NCI-H128 (cell line): ENCODE results near the gene SH3RF3.
"Not testable (repeated sequence)": the region's sequence is repeated elsewhere in the genome, so short reads cannot be mapped to it uniquely, and the experiment has no call there.

ENCODE experiments used
- DNase-seq: peaks from one replicate; lab custom pipeline; 2025; ENCODE audit not compliant: unreplicated experiment; lab: John Stamatoyannopoulos, UW

The SH3RF3 gene

GRCh38 chr2:109128616-109129355 lies at the start of gene SH3RF3:
SH3RF3 (plus strand) TSS chr2:109129205.
- no peak for DNase-seq

GRCh38 chr2:109079590-109079989 lies 49.4 kb upstream of the SH3RF3 start:
- DNase-seq = no peak

GRCh38 chr2:109080109-109080508 lies 48.9 kb upstream of the SH3RF3 start:
- no peak for DNase-seq

DNA sequence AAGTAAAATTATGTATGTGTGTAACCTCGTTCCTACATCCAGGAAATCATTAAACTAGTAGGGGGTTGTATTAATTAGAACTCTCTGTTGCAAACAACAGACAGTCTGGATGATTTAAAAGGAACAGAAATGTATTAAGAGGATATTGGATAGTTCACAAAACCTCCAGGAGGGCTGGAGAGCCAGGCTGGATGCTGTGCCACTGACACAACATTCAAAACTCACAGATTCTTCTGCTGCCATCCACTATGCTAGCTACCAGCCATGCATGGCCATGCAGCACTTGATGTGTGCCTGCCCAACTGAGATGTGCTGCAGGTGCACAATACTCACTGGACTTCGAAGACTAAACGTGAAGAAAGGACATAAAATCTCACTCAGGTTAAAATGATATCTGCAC lies 48.2 kb upstream of the SH3RF3 start:
- DNase-seq = no peak

- no peak for DNase-seq
Measured at GRCh38 chr2:109081374-109081773, 47.6 kb upstream of the SH3RF3 start.

DNA sequence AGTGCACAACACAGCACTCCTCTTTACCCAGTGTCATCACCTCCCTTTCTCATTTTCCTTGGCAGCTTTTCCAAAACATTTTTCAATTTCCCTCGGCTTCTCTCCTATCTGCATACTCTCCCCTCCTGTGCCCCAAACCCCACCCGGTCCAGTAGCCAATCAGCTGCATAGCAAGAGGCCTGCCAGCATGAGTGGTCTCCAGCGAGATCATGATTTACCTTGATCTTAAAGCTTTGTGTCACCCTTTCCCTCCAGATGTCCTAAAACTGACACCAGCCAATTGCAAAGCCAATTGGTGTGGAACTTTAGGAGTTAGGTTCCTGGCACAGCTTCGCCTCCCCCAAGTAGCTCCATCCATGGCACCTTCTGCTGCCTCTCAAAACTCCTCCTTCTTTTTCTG lies 45.2 kb upstream of the SH3RF3 start:
- no peak for DNase-seq

DNA sequence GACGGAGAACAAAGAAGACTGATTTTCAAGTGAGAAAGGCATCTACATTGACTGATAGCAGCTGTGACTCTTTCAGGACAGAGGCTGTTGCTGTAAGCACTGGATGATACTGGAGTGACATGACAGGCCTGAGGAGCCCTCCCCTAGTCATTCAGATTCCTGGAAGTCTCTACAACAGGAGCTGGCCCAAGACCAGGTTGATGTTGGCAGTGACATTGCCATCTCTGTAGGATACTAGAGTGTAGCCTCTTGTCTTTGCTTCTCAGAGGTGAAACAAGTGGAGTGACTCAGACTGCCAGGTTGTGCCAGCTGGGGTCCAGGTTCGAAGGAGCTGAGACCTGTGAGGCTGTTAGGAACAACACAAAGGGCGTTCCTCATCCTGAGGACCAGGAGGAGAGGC lies 44.7 kb upstream of the SH3RF3 start:
- no peak for DNase-seq

DNA sequence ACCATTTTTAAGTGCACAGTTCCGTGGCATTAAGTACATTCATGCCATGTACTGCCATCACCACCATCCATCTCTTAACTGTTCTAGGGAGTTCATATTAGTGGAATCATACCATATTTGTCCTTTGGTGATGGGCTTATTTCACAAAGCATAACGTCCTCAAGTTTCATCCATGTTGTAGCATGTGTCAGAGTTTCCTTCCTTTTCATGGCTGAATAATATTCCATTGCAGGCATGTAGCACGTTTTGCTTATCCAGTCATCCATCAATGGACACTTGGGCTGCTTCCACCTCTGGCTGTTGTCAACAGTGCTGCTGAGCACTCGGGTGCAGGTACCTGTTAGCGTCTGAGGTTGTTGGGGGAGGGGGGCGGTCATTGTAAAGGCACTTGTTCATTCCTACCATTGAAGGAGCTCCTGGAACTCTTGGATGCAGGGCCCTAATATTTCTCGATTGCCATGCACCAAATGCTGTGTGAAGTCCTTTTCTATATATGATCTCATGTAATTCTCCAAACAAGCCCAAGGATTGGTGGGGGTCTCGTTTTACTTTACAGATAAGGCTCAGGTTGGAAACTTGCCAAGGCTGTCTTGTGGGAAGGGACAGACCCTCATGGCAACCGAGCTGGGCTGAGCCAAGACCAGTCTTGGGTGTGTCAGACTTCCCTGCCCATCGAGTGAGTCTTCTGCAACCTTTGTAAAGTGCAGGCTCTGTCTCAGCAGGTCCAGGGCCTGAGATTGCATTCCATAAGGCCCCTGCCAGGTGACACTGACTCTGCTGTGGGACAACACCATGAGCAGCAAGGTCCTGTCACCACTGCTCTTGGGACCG lies 42.9 kb upstream of the SH3RF3 start:
- DNase-seq = no peak

DNA sequence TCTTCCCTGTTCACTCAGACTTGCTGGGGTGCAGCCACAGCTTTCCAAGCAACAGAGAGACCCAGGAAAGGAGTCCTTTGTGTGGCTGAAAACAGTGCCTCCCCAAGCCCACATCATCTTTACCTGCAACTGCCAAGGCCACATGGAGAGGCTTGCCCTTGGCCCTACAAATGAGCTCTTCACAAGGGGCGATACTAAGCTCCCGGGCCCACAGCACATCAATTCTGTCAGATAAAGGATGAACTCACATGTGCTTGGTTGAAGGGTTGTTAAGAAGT lies 42.3 kb upstream of the SH3RF3 start:
- no peak for DNase-seq

- DNase-seq = no peak
Measured at GRCh38 chr2:109087055-109087663, 41.8 kb upstream of the SH3RF3 start.

DNA sequence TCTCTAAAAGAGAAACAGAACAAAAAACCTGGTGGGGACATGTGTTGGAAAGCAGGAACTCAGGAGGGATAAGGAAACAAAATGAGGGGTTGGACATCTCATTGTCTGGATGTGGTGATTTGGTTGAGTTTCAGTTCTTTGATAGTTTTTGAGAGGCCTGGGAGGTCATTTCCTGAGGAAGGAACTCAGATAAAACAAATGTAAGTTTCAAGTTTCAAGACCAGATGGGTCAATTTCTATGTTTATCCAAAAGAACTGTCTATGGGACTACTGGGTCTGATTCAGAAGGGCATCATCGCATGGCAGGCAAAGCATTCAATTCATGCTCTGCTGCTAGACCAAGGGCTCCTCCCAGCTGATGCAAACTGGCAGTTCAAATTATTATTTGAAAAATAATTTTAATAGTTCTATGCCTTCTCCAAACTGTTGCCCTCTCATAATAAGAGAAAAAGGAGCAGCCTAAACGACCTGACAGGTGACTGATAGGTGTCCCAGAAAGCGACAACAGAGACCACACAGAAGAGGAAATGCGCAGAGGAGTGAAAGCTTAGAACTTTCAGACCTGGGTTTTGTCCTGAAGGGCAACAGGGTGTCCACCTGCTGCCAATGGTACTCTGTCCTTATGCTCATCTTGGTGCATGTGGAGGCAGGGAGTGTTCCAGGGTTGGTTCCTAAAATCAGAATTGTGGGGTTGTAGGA lies 39.3 kb upstream of the SH3RF3 start:
- no peak for DNase-seq

- DNase-seq = no peak
Measured at GRCh38 chr2:109091526-109091925, 37.5 kb upstream of the SH3RF3 start.

DNA sequence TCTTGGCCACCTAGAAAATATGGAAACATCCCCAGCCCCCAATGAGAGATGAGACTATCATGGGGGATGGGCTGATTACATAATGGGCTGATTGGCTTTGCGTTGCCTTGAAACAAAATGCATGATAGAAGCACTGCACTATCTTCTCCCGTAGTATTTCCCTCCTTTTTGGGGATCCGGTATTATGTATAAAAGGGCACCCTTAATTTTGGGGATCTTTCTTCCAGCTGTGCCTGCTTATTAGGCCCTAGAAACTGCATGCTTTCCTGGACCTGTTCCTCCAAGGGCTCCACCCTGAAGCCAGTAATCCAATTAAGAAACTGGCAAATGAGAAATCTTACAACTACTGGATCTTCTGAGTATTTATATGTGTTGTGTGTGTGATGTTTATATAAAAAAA lies 34.9 kb upstream of the SH3RF3 start:
- DNase-seq = no peak

GRCh38 chr2:109098251-109098920 lies 30.6 kb upstream of the SH3RF3 start:
- DNase-seq = no peak

GRCh38 chr2:109098921-109099273 lies 30.1 kb upstream of the SH3RF3 start:
- DNase-seq = no peak

GRCh38 chr2:109102588-109103233 lies 26.3 kb upstream of the SH3RF3 start:
- DNase-seq = no peak

- no peak for DNase-seq
Measured at GRCh38 chr2:109105113-109105512, 23.9 kb upstream of the SH3RF3 start.

- no peak for DNase-seq
Measured at GRCh38 chr2:109108740-109109139, 20.3 kb upstream of the SH3RF3 start.

DNA sequence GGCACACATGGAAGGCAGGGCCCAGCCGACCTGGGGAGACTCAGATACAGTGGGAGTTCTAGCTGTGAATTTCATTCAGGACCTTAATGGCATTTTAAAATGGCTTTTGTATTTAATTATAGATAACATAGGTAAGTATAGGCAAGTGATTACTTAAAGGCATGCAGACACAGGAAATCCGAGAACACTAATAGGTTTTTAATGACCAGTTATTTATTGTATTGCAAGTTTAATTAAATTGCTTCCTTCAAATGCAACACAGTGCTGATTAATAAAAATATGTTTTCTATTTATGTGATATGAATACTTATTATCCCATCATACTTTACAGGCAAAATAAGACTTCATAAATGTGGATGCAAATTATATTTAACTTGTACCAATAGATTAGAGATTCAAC lies 19.7 kb upstream of the SH3RF3 start:
- no peak for DNase-seq

DNA sequence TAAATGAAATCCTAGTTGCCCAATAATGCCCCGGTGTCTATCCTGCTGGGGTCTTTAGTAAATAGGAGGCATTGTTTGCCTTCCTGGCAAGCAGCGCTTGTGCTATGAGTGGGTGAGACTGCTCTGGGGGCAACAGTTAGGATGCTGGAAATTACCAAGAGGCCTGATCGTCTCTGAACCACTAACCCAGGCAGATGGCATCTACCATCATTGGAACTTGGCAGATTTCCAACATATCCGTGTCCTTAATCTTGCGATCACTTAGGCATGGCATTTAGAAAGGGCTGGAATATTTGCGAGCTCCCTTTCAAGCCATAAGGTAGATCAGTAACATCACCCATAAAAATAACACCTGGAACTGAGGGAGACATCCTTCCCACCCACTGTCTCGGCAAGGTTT lies 18.8 kb upstream of the SH3RF3 start:
- no peak for DNase-seq

GRCh38 chr2:109117181-109117580 lies 11.8 kb upstream of the SH3RF3 start:
- DNase-seq = not testable (repeated sequence)
